ENCODE measurements around the gene MEIS1.
A peak's percentile ranks its signal among the peaks of the same experiment; 100 is the strongest.
"Not testable (repeated sequence)": the region's sequence is repeated elsewhere in the genome, so short reads cannot be mapped to it uniquely, and the experiment has no call there.

The MEIS1 gene

DNA sequence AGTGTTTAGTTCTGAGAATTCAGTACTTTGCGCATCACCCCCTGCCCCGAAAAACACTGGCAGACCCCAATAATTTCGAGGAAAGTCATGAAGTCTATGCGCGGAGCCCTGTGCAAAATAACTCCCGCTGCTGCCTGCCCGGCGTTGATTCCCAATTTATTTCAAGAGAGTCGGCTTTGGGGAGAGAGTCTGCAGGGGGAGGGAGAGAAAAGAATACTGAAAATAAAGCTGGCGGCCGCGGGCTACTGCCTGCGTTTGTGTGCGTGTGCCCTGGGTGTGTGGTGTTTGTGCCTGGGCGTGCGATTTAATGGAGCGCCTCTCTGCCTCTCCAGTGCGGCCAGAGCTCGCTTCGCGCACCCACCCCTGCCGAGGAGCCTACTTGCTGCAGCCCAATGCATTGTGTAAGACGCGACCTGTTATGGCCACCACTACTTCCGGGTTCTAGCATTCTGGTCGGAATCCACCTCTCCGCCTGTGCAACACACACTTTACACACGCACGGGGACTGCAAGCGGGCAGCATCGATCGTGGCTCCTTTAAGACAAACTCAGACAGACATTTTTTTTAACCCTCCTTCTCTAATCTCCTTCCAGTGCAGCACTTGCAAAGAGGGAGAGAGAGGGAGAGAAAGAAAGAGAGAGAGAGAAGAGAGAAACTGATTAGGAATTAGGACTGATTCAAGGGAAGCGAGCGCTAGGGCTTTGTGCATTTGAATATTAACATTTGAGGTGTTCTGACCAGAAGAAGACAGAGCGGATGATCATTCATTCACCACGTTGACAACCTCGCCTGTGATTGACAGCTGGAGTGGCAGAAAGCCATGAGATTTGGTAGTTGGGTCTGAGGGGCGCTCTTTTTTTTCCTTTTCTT is at the start of gene MEIS1:
Gene MEIS1, plus strand, starts transcription at position 447 of the 870 bp plus-strand sequence. CDS start 732 bp downstream, outside the sequence.
- peak; percentile 66 for DNase-seq

DNA sequence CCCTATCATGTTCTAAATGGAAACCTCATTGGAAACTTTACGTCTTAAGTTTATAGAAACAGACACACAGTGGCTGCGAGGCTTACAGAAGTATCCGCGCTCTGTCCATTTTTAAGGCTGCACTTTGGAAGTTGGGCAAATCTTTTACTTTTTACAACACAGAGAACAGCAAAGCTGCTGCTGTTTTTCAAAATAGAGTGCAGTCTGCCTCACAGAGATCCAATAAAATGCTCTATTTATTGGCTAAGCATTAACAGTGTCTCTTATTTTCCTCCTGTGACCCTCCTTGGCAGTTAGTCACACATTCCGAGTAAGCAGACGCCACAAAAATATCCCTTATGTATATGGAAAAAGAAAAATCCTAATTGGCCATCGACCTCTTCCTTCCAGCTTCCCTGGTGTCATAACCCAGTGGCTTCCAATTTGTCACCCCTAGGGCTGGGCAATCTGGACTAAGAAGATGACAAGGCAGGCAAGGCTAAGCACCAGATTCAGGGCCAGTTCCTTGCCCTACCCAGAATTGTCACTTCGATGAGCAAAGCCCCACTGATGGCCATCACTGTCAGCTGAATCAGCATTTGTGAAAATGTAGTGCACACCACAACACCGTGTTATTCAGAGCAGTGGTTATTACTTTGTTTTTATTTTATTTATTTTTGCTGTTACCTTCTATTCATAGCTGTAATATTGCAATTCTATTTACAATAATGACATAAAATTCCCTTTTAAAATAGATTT is 47.7 kb upstream of the MEIS1 start:
- no peak for DNase-seq

DNA sequence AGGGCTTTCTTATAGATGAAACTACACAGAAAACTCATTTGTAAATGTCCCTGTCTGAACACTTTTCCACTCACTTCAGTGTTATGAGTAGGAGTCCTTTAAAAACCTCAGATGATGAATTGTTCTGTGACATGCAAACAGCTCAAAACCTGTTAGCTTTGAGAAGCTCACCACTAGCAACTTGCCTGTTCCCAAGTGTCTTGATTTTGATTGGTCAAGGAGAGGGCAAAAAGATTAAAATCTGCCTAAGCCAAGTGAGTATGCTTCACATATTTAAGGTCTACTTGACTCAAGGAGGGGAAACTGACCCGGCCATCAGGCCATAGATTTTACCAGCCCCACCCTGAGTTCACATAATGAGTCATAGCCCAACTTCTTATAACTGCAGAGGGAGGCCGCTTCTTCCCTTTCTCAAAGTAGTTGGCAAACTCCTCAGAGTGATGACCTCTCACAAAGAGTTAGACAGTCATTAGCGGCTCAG is 45.2 kb upstream of the MEIS1 start:
- no peak for DNase-seq

DNA sequence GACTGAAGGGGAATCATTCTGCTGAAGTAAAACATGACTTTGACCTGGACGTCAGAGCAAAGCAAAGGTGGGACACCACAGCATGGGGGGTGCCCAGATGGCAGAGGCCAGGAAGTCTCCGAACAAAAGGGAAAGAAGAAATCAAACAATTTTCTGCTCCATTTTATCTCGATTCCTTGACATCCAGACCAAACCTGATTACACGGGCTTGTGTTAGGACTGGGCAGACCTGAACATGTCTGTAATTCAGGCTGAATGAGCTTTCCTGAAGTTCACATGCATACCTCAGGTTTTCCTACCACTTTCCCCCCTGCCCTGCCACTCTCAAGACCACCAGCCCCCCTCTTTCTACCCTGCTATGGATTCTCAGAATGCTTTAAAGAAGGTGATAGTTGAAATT is 44.8 kb upstream of the MEIS1 start:
- DNase-seq, result no peak

DNA sequence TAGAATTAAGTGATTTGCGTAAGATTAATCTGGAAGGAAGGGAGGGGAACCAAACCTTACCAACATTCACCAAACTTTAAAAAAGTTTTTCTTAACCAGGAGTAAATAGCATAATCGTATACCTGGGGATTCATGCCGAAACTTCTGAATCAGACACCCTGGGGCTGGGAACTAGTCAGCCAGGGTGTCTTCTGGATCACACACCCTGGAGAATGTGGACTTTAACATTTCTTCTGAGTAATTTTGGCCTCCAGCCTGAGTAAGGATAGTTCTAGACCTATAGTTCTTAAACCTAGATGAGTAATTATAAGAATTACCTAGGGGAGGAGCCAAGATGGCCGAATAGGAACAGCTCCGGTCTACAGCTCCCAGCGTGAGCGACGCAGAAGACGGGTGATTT is 44.1 kb upstream of the MEIS1 start:
- no peak for DNase-seq

DNA sequence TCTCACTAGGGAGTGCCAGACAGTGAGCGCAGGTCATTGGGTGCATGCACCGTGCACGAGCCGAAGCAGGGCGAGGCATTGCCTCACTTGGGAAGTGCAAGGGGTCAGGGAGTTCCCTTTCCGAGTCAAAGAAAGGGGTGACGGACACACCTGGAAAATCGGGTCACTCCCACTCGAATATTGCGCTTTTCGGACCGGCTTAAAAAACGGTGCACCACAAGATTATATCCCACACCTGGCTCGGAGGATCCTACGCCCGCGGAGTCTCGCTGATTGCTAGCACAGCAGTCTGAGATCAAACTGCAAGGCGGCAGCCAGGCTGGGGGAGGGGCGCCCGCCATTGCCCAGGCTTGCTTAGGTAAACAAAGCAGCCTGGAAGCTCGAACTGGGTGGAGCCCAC is 43.7 kb upstream of the MEIS1 start:
- not testable (repeated sequence) for DNase-seq

DNA sequence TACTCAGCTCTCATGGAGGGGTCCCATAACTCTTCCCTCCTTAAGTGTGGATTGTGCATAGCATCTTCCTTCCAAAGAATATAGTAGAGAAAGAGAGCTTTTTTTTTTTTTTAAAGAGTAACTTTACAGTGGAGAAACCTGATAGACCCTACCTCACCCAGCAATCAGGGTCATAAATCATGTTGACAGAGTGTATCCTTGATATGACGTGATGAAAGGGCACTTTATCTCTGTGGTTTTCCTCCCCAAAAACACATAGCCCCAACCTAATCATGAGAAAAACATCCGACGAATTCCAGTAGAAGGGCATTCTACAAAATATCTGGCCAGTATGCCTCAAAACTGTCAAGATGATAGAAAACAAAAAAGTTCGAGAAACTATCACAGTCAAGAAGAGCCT is 29.5 kb upstream of the MEIS1 start:
- no peak for DNase-seq

DNA sequence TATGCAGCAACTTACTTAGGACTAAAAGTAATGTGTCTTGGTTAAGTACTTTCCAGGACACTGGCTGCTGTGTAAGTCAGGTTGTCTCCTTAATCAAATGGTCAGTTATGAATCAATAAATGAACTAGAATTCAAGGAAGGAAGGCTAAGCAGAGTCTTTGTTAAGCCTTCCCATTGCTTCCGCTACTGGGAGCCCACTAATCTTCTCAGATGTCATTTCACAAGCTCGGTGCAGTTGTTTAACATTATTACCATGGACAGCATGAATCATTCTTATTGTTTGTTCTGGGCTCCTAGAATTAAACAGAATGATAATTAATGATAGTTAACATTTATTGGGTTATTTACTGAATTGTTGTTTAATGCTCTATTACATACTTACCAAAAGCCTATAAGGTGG is 26.0 kb upstream of the MEIS1 start:
- no peak for DNase-seq

DNA sequence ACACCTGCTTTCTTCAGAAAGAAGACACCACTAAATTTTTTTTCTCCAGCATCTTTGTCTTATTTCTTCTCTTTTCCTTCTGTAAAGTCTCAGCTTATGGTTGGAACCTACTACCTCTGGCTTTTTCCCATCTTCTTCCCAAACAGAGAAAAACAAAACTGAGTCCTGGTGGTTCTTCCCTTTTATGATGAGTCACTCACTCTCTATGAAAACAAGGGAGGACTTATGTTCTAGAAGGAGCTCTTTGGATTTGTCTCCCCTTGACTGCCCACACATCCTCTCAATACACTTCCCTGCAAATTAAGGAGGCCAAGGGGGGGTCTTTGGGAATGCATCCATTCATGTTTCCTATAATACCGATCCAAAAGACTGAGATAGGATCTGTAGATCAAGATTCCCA is 22.1 kb upstream of the MEIS1 start:
- no peak for DNase-seq

DNA sequence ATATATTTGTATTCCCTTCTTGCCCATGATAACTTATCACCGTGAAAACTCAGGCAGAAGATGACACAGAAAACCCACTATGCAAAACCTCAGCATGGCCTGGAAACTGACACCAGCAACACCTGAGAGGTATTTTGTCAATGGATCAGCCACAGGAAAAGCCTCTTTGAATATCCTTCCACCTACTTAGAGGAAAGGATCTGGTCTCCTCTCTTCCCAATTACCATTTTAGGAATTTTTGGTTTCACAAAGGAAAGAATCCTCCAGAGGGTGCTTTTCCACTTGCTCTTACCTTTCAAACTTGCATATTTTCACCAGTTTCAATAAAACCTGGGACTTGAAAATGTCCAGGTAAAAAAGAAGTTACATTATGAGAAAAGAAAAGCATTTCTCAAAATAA is 20.0 kb upstream of the MEIS1 start:
- no peak for DNase-seq

DNA sequence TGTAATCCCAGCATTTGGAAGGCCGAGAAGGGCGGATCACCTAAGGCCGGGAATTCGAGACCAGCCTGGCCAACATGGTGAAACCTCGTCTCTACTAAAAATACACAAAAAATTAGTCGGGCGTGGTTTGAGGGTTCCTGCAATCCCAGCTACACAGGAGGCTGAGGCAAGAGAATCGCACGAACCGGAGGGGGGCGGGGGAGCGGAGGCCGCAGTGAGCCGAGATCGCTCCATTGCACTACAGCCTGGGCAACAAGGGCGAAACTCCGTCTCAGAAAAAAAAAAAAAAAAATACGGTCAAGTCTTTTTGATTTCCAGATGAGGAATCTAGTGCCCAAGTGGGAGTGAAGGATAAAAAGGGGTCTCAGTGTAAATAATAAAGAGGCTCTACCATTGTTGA is 16.5 kb upstream of the MEIS1 start:
- no peak for DNase-seq

DNA sequence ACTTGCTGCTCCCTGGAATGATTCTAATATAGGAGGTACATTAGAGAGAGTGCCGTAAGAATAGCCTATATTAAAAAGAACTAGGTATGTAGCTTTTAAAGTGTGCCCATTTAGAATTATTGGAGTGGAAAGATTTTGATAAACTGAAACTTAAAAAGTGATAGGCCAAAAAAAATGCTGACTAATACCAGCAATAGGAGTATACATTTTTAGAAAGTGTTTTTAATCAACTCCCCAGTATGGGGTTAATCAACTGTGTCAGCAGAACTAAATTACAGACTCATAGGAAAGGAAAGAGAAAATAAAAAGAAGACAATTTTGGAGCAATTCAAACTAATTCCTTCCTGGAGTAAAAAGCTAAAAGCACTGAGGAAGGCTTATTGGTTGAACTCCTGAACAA is 13.3 kb upstream of the MEIS1 start:
- no peak for DNase-seq

DNA sequence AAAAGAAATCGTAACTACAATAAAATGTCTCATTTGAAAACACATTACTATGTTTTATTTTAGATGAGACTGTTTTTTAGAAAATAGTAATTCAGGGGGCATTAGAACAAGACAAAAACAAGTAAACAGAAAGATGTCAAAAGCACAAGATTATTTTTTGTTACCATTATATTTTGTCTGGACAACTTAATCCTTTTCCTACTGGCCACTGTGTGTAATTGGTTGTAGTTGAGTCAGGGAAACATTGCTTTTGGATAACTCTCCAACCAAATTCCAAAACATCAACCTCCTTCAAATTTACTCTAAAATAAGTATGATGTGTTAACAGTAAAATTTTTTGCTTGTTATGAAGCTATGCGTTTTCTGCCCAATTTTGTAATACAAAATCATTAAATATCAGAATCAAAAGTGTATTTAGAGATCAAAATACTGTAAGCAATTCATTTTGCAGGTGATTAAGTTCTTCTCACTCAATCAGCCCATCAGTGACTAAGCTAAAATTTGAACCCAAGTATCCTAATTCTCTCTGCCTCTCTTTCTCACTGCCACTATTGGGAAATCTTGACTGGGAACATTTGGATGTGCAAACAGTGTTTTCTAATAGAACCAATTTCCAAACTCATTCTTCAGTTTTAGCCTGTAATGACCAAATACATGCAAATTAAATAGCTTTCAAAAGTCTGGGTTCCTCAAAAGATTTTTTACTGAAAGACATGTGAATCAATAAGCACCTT is 11.4 kb upstream of the MEIS1 start:
- DNase-seq, result no peak

DNA sequence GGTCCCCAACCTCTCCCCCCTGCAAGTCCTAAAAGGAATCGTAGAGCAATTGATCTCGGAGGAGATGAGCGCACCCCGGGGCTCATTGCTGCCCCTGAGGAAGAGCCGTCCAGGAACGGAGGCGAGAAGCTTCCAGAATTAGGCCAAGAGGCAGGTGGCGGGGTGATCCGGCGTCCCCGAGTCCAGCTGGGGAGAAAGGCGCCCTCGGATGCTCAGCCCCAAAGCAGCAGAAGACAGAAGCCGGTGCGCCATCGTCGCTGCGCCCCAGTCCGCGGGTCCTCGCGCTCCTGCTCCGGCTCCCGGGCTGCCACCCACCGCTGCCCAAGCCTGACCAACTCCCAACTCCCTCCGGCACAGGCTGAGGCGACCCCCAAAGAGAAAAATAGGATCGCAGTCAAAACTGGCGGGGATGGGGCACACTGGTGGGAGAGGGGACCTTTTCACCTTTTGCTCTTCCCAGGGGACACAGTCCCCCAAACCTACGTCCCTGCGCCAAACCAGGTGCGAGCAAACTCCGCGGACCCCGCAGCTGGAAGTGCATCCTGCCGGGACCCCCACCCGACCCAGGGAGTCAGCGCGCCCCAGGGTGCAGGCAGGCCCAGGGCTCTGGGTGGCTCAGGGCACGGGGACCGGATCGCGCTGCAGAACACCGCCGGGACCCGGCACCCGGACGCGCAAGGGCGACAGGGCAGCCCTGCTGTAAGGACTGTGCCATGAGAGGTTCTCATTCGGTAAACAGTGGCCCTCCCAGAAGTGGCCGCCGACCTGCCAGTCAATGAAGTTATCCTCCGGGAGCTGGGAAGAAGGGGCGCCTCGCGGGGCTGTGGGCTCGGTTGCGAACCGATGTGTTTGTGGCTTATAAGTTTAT is 8.4 kb upstream of the MEIS1 start:
- no peak for DNase-seq

DNA sequence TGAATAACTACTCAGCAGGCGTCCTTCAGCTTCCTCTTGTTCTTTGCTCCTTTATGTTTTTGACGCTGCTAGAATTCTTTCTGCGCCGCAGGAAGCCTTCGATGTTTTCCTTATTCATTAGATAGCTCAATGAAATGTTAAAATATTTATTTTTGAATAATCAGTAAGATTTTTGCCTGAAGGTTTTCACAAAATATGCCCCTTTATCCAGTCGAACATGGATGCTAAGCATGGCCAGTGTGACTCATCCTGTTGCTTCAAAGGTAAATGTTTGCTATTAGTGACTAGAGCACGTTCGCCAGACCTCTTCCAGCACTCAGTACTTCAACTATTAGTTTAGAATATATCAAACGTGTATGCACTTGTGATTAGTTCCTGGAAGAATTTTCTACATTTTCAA is 7.6 kb upstream of the MEIS1 start:
- no peak for DNase-seq

DNA sequence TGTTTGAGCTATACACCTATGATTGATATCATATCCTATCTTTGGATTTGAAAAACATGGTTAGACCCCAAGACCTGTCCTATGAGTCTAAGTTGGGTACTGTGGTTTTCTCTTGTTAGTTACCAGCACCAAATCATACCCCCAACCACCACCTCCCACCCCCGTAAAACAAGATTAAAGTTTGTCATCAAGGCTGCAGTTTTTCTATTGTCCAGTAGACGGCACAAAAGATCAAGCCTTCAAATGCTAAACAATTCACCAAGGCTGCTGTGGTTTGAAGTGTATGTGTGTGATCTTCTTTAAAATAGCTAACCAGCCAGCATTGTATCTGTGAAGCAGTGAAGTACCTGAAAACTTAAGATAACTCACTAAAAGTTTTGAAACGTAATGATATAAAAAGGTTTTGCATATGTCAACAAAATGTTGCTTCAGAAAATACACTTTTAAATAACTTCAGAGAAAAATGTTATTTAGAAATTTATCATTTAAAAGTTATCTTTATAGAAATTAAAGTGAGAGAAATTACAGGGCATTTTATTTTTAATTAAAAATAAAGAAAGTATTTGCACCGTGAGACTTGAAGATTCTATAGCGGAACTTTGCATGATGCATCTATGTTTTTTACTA is 5.8 kb upstream of the MEIS1 start:
- no peak for DNase-seq

DNA sequence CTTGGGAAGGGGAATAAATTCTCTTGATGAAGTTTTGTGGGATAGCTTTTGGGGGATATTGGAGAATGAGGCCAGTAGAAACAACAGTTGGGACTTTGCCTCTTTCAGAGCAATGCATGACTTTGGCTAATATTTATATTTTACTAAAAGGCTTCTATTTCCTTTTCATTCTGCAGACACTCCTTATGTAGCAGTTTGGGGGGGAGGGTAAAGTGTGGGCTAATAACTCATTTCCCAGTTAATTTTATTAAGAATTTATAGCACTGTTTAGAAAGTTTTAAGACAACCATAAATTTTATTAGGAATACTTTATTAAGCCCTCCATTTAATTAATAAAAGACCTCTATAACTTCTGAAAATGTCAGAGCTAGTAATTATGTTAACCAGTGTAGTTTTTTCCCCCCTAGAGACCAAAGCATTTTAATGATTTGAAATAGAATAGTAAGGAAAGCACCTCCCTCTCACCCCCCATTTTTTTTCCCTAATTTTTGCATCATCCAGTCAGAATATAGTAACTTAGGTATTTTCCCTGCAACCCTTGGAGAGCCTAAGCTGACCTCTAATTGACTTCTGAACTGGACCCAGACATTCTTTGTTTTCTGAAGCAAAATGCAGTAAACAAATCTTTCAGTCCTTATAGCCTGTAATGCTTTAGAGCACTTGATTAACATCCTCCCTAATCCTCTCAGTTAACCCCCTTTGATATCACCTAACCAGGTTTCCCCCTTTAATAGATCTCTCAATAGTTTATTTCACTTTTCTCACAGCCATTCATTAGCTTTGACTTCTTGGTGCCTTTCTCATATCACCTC is 5.0 kb upstream of the MEIS1 start:
- DNase-seq, result no peak

DNA sequence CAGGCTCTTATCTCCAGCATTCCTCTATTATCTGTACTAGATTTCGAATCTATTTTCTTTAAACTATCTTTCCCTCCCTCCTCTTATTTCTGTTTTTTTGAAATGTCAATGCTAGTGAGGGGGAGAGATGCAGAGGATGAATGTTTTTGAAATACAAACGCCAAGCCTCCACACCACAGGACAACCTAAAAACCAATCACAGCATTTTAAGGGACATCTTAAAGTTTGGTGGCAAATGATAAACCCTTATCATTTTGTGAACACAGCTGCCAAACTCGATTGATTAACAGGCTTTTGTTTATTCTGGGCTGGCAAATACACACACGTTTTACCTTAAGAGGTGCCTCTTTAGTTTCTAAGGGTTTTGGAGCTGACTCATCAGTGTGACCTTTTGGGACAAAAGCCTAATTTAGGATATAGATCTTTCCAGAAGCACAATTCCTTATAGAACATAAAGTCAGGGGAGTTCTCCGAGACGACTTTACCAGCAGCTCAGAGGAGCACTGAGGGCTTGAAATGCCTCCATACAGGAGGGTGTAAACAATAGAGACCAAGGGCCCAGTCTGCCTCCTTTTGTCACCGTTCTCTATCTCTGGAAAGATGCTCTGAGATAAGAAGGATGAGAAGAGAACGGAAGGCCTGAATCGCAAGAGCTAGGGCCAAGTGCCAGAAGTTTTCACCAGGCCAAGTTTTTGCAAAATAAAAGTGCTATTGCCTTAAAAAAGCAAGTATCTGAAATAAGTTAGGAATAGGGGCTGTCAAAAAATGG is 4.2 kb upstream of the MEIS1 start:
- DNase-seq, result no peak

DNA sequence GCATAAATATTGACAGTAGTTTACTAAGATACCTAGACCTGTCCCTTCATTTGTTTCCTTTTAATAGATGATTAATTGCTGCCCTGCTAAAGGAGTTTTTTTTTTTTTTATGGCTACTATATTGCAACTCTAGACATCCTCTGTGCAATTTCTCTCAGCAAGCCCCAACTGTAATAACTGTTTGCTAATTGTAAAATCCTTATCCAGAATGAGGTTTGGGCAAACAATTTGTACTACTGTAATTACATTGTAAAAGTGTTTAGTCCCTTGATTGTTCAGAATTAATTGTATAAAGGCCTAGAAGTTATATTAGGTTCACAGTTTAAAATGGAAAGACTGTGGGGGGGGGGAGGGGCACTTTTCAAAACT is 3.7 kb upstream of the MEIS1 start:
- no peak for DNase-seq

DNA sequence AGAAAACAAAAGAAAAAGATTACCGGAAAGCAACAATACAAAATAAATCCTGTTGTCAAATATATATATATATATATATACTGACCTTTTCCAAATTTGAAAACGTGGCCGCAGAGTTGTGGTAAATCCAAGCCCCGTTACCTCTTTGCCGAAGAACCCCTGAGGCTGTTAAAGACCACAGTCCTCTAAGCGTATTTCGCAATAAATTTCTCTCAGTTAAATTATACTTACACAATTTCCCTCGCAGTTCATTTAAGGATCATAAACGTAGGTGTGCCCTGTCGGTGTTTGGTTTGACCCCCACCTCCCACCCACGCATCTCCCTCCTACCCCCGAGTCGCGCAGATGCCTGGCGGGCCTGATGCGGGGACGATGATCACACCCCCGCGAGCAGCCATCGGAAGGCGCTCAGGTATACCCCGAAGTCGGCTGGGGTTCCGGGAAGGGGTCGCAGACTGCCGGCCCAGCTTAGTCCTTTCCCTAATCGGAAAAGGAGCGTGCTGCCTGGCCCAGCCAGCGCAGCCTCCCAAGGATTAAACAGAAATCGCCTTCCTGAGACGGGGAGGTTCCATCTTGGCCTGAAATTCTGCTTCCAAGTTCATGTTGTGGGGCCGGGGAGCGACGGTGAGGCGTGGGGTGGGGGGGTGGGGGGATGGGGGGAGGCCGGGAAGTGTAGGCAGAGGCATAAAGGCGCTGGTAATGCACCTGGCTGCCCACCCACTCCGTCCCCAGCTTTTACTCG is 2.9 kb upstream of the MEIS1 start:
- no peak for DNase-seq

Measured in NCI-H1048 (cell line).